Measurements from ENCODE around the gene EYS. TPM values are rescaled to one million over a fixed set of nuclear protein-coding genes. Genes with fewer than 3 reads are reported as not detected.

Gene EYS
- total and polyA plus RNA-seq, 2 experiments from 2014 or later: under 0.01 to 0.15 TPM

DNA sequence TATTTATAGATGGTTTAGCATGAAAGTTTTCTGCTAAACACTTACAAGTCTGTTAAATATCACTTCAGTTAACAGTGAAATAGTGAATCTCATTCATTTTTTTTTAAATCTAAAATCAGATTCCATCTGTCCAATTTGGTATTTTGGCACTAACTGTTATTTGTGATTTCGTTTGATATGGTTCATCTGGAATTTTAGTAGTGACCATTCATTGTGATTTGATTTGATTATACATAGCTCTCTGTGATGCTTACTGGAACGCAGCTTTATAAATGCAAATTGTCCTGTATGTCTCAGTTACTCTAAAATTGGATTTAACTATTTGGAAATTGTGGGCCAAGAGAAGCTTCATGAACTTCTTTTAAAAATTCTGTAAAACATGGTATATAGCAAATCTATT, 571.5 kb downstream of the EYS start:
- Histone ChIP-seq H3K27ac (no peak overlapping the region), H3K4me3 (no peak overlapping the region), H3K27me3 (no peaks in the 10 kb centered on the region), H3K4me1 (ENCODE audit: low read depth) (no peaks in the 10 kb centered on the region), H3K9me3 (ENCODE audit: low read depth) (no peaks in the 10 kb centered on the region), H3K36me3 (no peaks in the 10 kb centered on the region)
- TF ChIP-seq, protein P1, sequence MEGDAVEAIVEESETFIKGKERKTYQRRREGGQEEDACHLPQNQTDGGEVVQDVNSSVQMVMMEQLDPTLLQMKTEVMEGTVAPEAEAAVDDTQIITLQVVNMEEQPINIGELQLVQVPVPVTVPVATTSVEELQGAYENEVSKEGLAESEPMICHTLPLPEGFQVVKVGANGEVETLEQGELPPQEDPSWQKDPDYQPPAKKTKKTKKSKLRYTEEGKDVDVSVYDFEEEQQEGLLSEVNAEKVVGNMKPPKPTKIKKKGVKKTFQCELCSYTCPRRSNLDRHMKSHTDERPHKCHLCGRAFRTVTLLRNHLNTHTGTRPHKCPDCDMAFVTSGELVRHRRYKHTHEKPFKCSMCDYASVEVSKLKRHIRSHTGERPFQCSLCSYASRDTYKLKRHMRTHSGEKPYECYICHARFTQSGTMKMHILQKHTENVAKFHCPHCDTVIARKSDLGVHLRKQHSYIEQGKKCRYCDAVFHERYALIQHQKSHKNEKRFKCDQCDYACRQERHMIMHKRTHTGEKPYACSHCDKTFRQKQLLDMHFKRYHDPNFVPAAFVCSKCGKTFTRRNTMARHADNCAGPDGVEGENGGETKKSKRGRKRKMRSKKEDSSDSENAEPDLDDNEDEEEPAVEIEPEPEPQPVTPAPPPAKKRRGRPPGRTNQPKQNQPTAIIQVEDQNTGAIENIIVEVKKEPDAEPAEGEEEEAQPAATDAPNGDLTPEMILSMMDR (IDR thresholded peaks at IDR 0.05; ENCODE audit: low read depth, low read length): no peak
- no peak for DNase-seq (ENCODE audit: low read depth in 1 of 2, low spot score in 1 of 2)

DNA sequence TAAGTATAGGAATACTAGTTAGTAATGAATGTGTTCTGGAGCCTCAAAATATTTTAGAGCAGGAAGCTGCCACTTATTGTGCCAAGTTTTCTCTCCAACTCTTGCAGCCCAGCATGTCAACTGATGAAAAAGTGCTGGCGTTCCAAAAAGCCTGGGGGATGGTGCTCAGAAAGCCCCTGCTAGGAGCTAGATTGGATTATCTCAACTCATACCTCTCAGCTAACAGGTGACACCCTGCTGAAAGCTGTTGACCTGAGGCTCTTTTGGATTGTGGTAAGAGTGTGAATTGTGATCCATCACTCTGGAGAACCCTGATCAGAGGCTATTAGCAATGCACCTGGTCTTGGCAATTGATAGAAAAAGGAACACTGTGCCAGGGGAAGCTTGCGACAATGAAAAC, 580.4 kb downstream of the EYS start:
- H3K27me3 ChIP-seq: no peaks in the 10 kb centered on the region
- peak in 1 of 2 donors; percentile 35 for DNase-seq (ENCODE audit: low read depth in 1 of 2, low spot score in 1 of 2)
- no peaks in the 10 kb centered on the region for H3K36me3 ChIP-seq
- H3K27ac ChIP-seq: no peak overlapping the region
- TF ChIP-seq, protein P1 (IDR thresholded peaks at IDR 0.05; ENCODE audit: low read depth, low read length): no peak
- no peaks in the 10 kb centered on the region for H3K9me3 ChIP-seq (ENCODE audit: low read depth)
- H3K4me1 ChIP-seq (ENCODE audit: low read depth): no peaks in the 10 kb centered on the region
- no peak overlapping the region for H3K4me3 ChIP-seq

DNA sequence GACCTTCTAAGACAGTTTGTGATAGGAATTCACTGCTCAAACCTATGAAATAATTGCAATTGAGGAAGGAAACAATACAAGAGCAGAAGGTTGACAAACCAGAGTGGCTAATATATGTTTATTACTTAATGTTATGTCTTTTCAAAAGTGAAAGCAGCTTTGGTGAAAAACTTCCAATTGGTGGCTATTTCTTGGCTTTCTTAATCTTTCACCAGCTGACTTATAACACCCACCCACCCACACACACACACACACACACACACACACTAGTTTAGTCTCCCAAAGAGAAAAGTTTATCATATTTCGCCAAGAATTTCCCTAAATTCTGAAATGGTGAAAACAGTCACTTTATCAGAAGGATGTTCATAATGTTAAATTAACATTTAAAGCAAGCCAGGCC, 583.5 kb downstream of the EYS start:
- peak in 1 of 2 donors; percentile 28 for DNase-seq (ENCODE audit: low read depth in 1 of 2, low spot score in 1 of 2)
- Histone ChIP-seq H3K9me3 (ENCODE audit: low read depth) (no peaks in the 10 kb centered on the region), H3K4me3 (no peak overlapping the region), H3K36me3 (no peaks in the 10 kb centered on the region), H3K27ac (no peak overlapping the region), H3K4me1 (ENCODE audit: low read depth) (no peaks in the 10 kb centered on the region), H3K27me3 (no peaks in the 10 kb centered on the region)
- TF ChIP-seq, protein P1 (IDR thresholded peaks at IDR 0.05; ENCODE audit: low read depth, low read length): no peak

DNA sequence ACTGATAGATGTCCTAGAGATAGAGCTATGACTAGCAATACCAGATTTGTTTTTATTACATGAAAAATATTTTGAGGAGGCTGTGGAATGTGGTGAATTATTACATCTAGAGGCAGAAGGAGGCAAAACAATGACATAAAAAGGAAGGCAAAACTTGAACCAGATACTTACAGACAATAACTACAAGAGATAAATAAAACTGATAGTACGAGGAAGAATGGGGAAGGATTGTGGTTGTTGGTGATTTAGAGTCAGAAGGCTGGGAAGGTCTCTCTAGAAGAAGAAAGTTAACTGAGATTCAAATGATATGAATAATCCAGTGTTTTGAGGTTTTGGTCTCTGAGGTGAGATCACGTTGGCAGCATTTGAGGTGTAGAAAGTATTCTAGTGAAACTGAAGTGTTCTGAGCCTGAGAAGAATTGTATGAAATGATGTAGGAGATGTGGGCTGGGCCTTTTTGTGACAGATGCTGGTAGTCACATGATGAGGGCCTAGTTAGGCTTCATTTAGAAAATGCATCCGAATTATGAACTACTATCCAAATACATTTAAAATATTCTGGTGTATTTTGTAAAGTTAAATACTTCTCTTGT, 589.1 kb downstream of the EYS start:
- H3K27ac ChIP-seq: no peak overlapping the region
- H3K36me3 ChIP-seq: no peaks in the 10 kb centered on the region

DNA sequence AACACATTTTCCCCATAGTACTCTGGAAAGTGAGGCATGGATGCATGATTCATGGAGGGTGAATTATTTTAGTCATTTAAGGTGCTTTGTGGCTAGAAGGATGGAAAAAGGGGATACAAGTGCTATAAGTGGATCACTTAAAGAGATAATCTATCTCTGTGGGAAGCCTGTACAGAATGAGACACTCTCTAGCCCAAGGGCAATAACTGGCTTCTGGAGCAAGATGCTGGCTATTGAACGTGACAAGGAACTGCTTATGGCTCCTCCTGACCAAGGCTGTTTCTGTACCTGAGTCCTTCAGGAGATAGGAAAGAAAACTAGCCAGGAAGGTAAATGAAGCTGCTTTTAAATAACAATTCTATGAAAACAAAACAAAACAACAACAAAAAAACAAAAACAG, 590.7 kb downstream of the EYS start:
- Histone ChIP-seq H3K27ac (no peak overlapping the region), H3K9me3 (ENCODE audit: low read depth) (no peaks in the 10 kb centered on the region), H3K4me1 (ENCODE audit: low read depth) (no peaks in the 10 kb centered on the region), H3K4me3 (no peak overlapping the region), H3K36me3 (no peaks in the 10 kb centered on the region), H3K27me3 (no peaks in the 10 kb centered on the region)
- DNase-seq (ENCODE audit: low read depth in 1 of 2, low spot score in 1 of 2): no peak
- TF ChIP-seq, protein P1 (IDR thresholded peaks at IDR 0.05; ENCODE audit: low read depth, low read length): no peak

More for the DNA sequence above, 589.1 kb downstream of the EYS start:
- Histone ChIP-seq H3K4me1 (ENCODE audit: low read depth) (no peaks in the 10 kb centered on the region), H3K4me3 (no peak overlapping the region), H3K27me3 (no peaks in the 10 kb centered on the region), H3K9me3 (ENCODE audit: low read depth) (no peaks in the 10 kb centered on the region)
- no peak for DNase-seq (ENCODE audit: low read depth in 1 of 2, low spot score in 1 of 2)
- TF ChIP-seq, protein P1 (IDR thresholded peaks at IDR 0.05; ENCODE audit: low read depth, low read length): no peak

Data from cardiac muscle cell (in vitro differentiated cells and primary cell).